Stimulated activated naive CD8-positive, alpha-beta T cell treated with anti-CD3 and anti-CD28 coated beads, Interleukin-15, Interleukin-2, amounts not matched to agents 100 ng/mL and 50 ng/mL, for 24 hours (primary cell): ENCODE data around the gene ARID4B.
"Not testable (repeated sequence)": the region's sequence is repeated elsewhere in the genome, so short reads cannot be mapped to it uniquely, and the experiment has no call there.

Experiments used
- H3K27ac Mint-ChIP-seq: one replicate; pipeline ENCODE4 v1.8.0; 2021; ENCODE audit warnings: mild to moderate bottlenecking, mixed read lengths
- H3K27me3 Mint-ChIP-seq: one replicate; pipeline ENCODE4 v1.8.0; 2021; ENCODE audit warnings: mixed read lengths
- H3K36me3 Mint-ChIP-seq: one replicate; pipeline ENCODE4 v1.8.0; 2021; ENCODE audit warnings: low read depth, mixed read lengths
- H3K4me1 Mint-ChIP-seq: one replicate; pipeline ENCODE4 v1.8.0; 2021; ENCODE audit warnings: low read depth, mixed read lengths
- H3K4me3 Mint-ChIP-seq: one replicate; pipeline ENCODE4 v1.8.0; 2021; ENCODE audit warnings: mild to moderate bottlenecking, mixed read lengths
- H3K9me3 Mint-ChIP-seq: one replicate; pipeline ENCODE4 v1.8.0; 2021; ENCODE audit warnings: mixed read lengths

The ARID4B gene

GRCh38 chr1:235169986-235170385 lies 158.0 kb downstream of the ARID4B start:
- Mint-ChIP-seq H3K4me3 (no peak overlapping the region), H3K27ac (no peak overlapping the region), H3K27me3 (no peaks in the 10 kb centered on the region), H3K36me3 (peaks cover 49% of the 10 kb centered on the region), H3K9me3 (no peaks in the 10 kb centered on the region), H3K4me1 (no peaks in the 10 kb centered on the region)

GRCh38 chr1:235168375-235168774 lies 159.6 kb downstream of the ARID4B start:
- Mint-ChIP-seq H3K4me3 (no peak overlapping the region), H3K4me1 (no peaks in the 10 kb centered on the region), H3K27ac (peak overlapping the region; percentile 63), H3K9me3 (no peaks in the 10 kb centered on the region), H3K27me3 (no peaks in the 10 kb centered on the region), H3K36me3 (peaks cover 39% of the 10 kb centered on the region)

- Mint-ChIP-seq H3K36me3 (peaks cover 14% of the 10 kb centered on the region), H3K27ac (peak overlapping the region; percentile 95), H3K4me3 (peak overlapping the region; percentile 93), H3K9me3 (no peaks in the 10 kb centered on the region), H3K4me1 (peaks cover 17% of the 10 kb centered on the region), H3K27me3 (no peaks in the 10 kb centered on the region)
Measured at GRCh38 chr1:235161685-235162327, 166.2 kb downstream of the ARID4B start.

- Mint-ChIP-seq H3K36me3 (peaks cover 14% of the 10 kb centered on the region), H3K9me3 (no peaks in the 10 kb centered on the region), H3K4me3 (peak within 1 kb of the TSS; percentile 93), H3K27ac (peak within 1 kb of the TSS; percentile 95), H3K4me1 (peaks cover 17% of the 10 kb centered on the region), H3K27me3 (no peaks in the 10 kb centered on the region)
Measured at GRCh38 chr1:235160957-235161684, 166.9 kb downstream of the ARID4B start, which contains the start of gene RBM34. Gene RBM34, minus strand, starts transcription at chr1:235161250. Its CDS starts 24 bp downstream, at chr1:235161226.

GRCh38 chr1:235160383-235160956 lies 167.5 kb downstream of the ARID4B start:
- Mint-ChIP-seq H3K9me3 (no peaks in the 10 kb centered on the region), H3K27me3 (no peaks in the 10 kb centered on the region), H3K36me3 (peaks cover 14% of the 10 kb centered on the region), H3K4me3 (peak overlapping the region; percentile 93), H3K27ac (peak overlapping the region; percentile 95), H3K4me1 (peaks cover 17% of the 10 kb centered on the region)

GRCh38 chr1:235159930-235160329 lies 168.0 kb downstream of the ARID4B start:
- peaks cover 16% of the 10 kb centered on the region for H3K36me3 Mint-ChIP-seq

GRCh38 chr1:235159284-235159683 lies 168.7 kb downstream of the ARID4B start:
- peaks cover 19% of the 10 kb centered on the region for H3K36me3 Mint-ChIP-seq
- H3K27ac Mint-ChIP-seq, H3K27me3 Mint-ChIP-seq, H3K9me3 Mint-ChIP-seq: not testable (repeated sequence)
- H3K4me1 Mint-ChIP-seq: peaks cover 24% of the 10 kb centered on the region
- peak overlapping the region; percentile 93 for H3K4me3 Mint-ChIP-seq

More at GRCh38 chr1:235159930-235160329, 168.0 kb downstream of the ARID4B start:
- H3K9me3 Mint-ChIP-seq, H3K27me3 Mint-ChIP-seq: not testable (repeated sequence)
- Mint-ChIP-seq H3K27ac (peak overlapping the region; percentile 95), H3K4me1 (peaks cover 17% of the 10 kb centered on the region), H3K4me3 (peak overlapping the region; percentile 93)

GRCh38 chr1:235158680-235159079 lies 169.3 kb downstream of the ARID4B start:
- H3K36me3 Mint-ChIP-seq: peaks cover 25% of the 10 kb centered on the region
- H3K27ac Mint-ChIP-seq: no peak overlapping the region
- H3K9me3 Mint-ChIP-seq: no peaks in the 10 kb centered on the region
- no peaks in the 10 kb centered on the region for H3K27me3 Mint-ChIP-seq
- peaks cover 24% of the 10 kb centered on the region for H3K4me1 Mint-ChIP-seq
- no peak overlapping the region for H3K4me3 Mint-ChIP-seq

- Mint-ChIP-seq H3K9me3 (no peaks in the 10 kb centered on the region), H3K27ac (no peak overlapping the region), H3K4me1 (peaks cover 34% of the 10 kb centered on the region), H3K36me3 (peaks cover 40% of the 10 kb centered on the region), H3K4me3 (no peak overlapping the region), H3K27me3 (no peaks in the 10 kb centered on the region)
Measured at GRCh38 chr1:235157150-235157549, 170.8 kb downstream of the ARID4B start.

- no peaks in the 10 kb centered on the region for H3K27me3 Mint-ChIP-seq
- peaks cover 41% of the 10 kb centered on the region for H3K36me3 Mint-ChIP-seq
- H3K9me3 Mint-ChIP-seq: no peaks in the 10 kb centered on the region
- no peak overlapping the region for H3K4me3 Mint-ChIP-seq
- no peak overlapping the region for H3K27ac Mint-ChIP-seq
- H3K4me1 Mint-ChIP-seq: peaks cover 33% of the 10 kb centered on the region
Measured at GRCh38 chr1:235156740-235157139, 171.2 kb downstream of the ARID4B start.

GRCh38 chr1:235156265-235156664 lies 171.7 kb downstream of the ARID4B start:
- Mint-ChIP-seq H3K4me3 (no peak overlapping the region), H3K4me1 (peaks cover 34% of the 10 kb centered on the region), H3K36me3 (peaks cover 45% of the 10 kb centered on the region), H3K27me3 (no peaks in the 10 kb centered on the region), H3K9me3 (no peaks in the 10 kb centered on the region), H3K27ac (no peak overlapping the region)

GRCh38 chr1:235152235-235152634 lies 175.7 kb downstream of the ARID4B start:
- no peak overlapping the region for H3K27ac Mint-ChIP-seq
- no peaks in the 10 kb centered on the region for H3K27me3 Mint-ChIP-seq
- peaks cover 65% of the 10 kb centered on the region for H3K36me3 Mint-ChIP-seq
- H3K4me3 Mint-ChIP-seq: no peak overlapping the region
- H3K4me1 Mint-ChIP-seq: peaks cover 38% of the 10 kb centered on the region
- H3K9me3 Mint-ChIP-seq: no peaks in the 10 kb centered on the region

GRCh38 chr1:235151033-235151432 lies 176.9 kb downstream of the ARID4B start:
- H3K27me3 Mint-ChIP-seq: no peaks in the 10 kb centered on the region
- peak overlapping the region; percentile 49 for H3K27ac Mint-ChIP-seq
- peaks cover 38% of the 10 kb centered on the region for H3K4me1 Mint-ChIP-seq
- H3K9me3 Mint-ChIP-seq: no peaks in the 10 kb centered on the region
- H3K36me3 Mint-ChIP-seq: peaks cover 72% of the 10 kb centered on the region
- H3K4me3 Mint-ChIP-seq: no peak overlapping the region

GRCh38 chr1:235149824-235150223 lies 178.2 kb downstream of the ARID4B start:
- Mint-ChIP-seq H3K9me3 (no peaks in the 10 kb centered on the region), H3K27me3 (no peaks in the 10 kb centered on the region), H3K36me3 (peaks cover 80% of the 10 kb centered on the region), H3K27ac (no peak overlapping the region), H3K4me1 (peaks cover 46% of the 10 kb centered on the region), H3K4me3 (no peak overlapping the region)

- peaks cover 34% of the 10 kb centered on the region for H3K4me1 Mint-ChIP-seq
- no peaks in the 10 kb centered on the region for H3K27me3 Mint-ChIP-seq
- H3K4me3 Mint-ChIP-seq: no peak overlapping the region
- peaks cover 73% of the 10 kb centered on the region for H3K36me3 Mint-ChIP-seq
- no peak overlapping the region for H3K27ac Mint-ChIP-seq
- no peaks in the 10 kb centered on the region for H3K9me3 Mint-ChIP-seq
Measured at GRCh38 chr1:235147269-235147668, 180.7 kb downstream of the ARID4B start.
